ENCODE measurements around the gene PPP2R5B.

PPP2R5B gene

DNA sequence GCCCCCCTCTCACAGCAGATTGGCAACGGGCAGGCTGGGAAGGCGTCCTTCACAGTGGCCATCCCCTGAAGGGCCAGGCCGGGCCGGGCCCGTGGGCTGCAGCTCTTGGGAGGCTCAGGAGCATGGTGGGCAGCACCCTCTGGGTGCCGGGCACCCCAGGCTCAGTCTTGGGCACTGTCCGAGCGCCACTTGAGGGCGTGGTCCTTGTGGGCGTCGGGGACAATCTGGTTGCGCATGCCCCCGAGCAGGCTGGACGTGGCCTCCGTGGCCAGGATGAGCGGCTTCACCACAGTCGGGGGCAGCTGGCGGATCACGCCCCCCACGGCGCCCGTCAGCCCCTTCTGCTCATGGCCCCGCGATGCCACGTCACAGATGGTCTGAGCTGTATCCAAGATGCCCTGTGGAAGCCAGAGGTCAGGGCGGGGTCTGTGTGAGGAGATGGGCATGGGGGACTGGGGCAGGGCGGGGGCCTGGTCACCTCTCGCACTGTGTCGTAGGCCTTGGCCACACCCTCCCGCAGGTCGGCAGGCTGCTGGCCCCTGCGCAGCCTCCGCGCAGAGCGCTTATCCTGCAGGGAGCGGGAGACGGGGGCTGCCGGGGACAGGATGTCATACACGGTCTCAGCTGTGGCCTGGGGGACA lies 29.6 kb upstream of the PPP2R5B start:
- no peak for DNase-seq (ENCODE audit: extremely low read depth, low read depth)

DNA sequence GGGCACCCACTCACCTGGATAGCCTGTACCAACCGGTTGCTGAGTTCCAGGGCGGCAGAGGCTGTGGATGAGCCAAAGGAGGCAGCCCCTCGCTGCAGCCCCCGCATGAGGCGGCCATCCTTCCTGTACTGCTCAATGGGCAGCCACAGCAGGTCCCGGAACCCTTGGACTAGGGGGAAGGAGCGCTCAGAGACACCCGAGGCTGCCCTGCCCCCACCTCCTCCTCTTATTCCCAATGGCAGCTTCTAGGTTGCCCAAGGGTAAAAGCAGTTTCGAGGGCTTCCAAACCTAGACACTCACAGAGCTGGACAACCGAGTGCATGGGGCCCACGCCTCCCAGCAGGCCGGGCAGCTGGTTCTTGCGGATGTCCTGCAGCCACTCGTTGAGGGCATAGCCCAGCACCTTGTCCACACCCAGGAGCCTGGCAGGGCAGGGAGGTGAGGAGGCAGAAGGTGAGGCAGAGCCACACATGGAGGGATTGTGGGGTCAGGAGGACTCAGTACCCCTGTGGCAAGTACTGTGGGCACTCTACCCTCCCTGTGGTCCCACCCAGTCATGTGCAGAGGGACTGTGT lies 28.0 kb upstream of the PPP2R5B start:
- TF ChIP-seq, protein P1, sequence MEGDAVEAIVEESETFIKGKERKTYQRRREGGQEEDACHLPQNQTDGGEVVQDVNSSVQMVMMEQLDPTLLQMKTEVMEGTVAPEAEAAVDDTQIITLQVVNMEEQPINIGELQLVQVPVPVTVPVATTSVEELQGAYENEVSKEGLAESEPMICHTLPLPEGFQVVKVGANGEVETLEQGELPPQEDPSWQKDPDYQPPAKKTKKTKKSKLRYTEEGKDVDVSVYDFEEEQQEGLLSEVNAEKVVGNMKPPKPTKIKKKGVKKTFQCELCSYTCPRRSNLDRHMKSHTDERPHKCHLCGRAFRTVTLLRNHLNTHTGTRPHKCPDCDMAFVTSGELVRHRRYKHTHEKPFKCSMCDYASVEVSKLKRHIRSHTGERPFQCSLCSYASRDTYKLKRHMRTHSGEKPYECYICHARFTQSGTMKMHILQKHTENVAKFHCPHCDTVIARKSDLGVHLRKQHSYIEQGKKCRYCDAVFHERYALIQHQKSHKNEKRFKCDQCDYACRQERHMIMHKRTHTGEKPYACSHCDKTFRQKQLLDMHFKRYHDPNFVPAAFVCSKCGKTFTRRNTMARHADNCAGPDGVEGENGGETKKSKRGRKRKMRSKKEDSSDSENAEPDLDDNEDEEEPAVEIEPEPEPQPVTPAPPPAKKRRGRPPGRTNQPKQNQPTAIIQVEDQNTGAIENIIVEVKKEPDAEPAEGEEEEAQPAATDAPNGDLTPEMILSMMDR (IDR thresholded peaks at IDR 0.05; ENCODE audit: low read depth, low read length): no peak
- DNase-seq (ENCODE audit: extremely low read depth, low read depth): no peak

More for the DNA sequence above, 29.6 kb upstream of the PPP2R5B start:
- TF ChIP-seq, protein P1 (IDR thresholded peaks at IDR 0.05; ENCODE audit: low read depth, low read length): no peak

DNA sequence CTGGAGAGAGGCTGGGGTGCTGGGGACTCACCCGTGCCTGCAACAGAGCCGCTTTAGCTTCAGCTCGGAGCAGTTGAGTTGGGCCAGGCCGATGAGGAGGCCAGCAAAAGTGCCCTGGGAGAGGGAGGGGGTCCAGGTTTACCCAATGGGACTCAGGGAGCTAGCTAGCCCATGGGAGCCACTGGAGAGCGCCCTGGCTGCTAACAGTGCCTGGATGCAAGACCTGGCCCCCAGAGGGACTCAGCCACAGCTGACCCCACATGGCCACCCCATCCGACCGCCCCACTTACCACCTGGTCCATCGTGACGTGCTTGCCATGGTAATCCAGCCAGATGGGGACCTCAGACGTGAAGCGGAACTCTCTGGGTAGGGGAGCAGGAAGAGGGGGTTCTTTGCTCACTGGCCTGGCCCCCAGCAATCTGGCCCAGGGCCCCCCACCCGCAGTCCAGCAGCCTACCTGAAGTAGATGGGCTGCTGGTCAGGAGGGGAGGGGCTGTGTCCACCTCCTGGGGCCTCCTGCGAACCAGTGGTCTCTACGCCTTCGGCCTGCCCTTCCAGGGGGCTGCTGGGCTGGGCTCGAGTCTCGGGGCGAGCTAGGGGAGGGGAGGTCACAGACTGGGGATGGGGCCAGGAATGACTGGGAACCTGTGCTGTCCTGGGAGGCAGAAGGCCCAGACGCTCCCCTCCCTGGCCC lies 27.0 kb upstream of the PPP2R5B start:
- TF ChIP-seq, protein P1 (IDR thresholded peaks at IDR 0.05; ENCODE audit: low read depth, low read length): no peak
- no peak for DNase-seq (ENCODE audit: extremely low read depth, low read depth)

DNA sequence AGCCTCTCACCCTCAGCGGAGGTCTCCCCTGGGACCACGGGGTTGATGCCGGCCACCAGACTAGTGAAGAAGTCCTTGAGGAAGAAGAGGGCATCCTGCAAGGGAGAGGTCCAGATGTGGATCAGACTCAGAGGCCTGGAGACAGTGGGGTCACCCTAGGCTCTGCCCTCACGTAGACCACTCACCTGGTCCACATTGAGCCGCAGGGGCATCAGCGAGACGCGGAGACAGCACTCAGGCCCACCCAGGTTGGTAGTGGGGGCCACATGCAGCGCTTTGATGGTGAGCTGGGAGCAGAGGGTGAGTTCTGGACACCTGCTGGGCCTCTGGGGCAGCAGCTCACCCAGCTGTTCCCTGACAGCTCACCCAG lies 26.4 kb upstream of the PPP2R5B start:
- TF ChIP-seq, protein P1 (IDR thresholded peaks at IDR 0.05; ENCODE audit: low read depth, low read length): no peak
- DNase-seq (ENCODE audit: extremely low read depth, low read depth): no peak

DNA sequence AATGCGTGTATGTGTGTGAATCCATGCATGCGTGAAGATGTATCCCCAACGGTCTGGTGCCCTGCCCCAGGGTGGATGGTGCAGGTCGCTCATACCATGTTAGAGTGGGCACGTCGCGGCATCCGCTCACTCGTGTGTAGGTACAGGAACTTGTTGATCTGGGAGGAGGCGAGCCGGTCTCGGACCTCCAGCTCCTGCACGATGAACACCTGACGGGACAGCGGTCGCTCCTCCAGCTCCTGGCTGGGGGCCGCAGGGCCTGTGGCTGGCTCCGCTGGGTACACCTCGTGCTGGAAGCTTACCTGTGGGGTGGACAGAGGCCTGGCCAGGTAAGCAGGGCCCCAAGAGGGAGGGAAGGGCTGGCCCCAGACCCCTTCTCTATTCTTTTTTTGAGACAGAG lies 25.9 kb upstream of the PPP2R5B start:
- DNase-seq (ENCODE audit: extremely low read depth, low read depth): no peak
- TF ChIP-seq, protein P1 (IDR thresholded peaks at IDR 0.05; ENCODE audit: low read depth, low read length): no peak

DNA sequence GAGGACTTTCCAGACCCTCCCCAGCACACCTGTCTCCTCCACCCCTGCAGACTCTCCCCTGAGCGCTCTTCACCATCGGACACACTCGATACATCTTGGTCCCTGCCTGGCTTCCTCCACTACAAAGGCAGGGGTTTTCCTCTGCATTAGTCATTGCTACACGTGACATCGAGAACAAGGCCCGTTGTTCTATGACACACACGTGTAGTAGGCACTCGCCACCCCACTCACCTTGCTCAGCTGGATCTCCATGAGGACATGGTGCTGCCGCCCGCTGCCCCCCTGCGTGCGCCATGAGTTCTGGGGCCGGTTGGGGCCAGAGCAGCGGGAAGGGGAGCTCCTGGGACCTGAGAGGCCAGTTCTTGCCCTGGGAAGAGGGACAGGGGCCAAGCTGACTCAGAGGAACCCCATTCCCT lies 24.2 kb upstream of the PPP2R5B start:
- TF ChIP-seq, protein P1 (IDR thresholded peaks at IDR 0.05; ENCODE audit: low read depth, low read length): no peak

DNA sequence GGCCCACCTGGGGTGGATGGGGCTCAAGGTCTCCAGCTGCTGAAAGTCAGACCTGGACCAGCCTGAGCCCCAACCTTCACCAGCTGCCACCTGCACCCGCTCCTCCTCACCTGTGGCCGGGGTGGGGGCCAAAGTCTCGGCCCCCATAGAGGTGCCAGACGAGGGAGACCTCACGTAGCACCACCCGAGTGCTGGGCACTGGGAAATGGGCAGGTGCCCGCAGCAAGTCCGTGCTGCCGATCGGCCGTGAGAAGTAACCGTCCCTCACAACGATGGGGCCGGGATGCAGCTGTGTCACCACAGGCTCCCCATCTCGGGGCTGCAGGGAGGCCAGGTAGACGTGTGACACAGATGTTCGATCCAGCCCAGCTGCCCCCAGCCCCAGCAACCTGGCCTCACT lies 23.7 kb upstream of the PPP2R5B start:
- DNase-seq (ENCODE audit: extremely low read depth, low read depth): no peak
- TF ChIP-seq, protein P1 (IDR thresholded peaks at IDR 0.05; ENCODE audit: low read depth, low read length): no peak

More for the DNA sequence above, 24.2 kb upstream of the PPP2R5B start:
- no peak for DNase-seq (ENCODE audit: extremely low read depth, low read depth)

Data from AG09319 (cell line).